Kasumi-1 (cell line): ENCODE data around the gene UBA52.
"Not testable (repeated sequence)": the region's sequence is repeated elsewhere in the genome, so short reads cannot be mapped to it uniquely, and the experiment has no call there.

ENCODE experiments used
- DNase-seq, 2 experiments: peaks; one replicate each; lab custom pipeline; 2025; lab: John Stamatoyannopoulos, UW

UBA52 gene

DNA sequence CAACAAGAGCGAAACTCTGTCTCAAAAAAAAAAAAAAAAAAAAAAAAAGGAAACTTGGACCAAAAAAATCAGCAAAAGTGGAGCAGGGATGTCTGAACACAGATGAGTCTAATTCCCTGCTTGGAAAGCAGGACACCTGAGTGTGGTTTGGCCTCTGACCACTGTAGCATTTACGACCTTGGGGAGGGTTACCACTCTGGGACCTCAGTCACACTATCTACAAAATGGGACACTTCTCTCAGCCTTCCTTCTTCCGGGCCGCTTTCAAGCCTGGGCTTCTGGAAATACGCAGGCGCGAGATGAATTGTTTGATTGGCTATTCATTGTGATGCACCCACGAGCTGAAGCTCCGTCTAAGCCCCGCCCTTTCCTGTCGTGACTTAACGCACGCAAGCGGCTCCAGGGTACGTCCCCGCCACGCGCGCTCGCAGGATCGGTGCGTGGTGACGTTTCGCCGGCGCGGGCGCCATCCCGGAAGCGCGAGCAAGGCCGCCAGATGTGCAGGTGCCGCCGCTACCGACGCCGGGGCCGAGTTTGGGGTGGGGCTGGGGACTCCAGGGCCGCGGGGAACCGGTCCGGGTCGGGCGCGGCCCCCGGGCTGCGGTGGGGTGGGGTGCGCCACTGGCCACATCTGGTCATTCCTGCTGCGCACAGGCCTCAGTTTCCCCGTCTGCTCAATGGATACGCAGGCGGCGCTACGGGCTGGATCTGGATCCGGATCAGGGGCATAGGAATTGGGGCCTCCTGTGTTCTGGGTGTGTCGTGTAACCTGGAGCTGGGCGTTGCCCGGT is 14.1 kb upstream of the UBA52 start, which contains the start of gene KXD1:
Gene KXD1 (plus strand): TSS at position 460 of the 791 bp plus-strand sequence. CDS start 4,187 bp downstream, outside the sequence.
- peak; percentile 98 to 99 for DNase-seq

DNA sequence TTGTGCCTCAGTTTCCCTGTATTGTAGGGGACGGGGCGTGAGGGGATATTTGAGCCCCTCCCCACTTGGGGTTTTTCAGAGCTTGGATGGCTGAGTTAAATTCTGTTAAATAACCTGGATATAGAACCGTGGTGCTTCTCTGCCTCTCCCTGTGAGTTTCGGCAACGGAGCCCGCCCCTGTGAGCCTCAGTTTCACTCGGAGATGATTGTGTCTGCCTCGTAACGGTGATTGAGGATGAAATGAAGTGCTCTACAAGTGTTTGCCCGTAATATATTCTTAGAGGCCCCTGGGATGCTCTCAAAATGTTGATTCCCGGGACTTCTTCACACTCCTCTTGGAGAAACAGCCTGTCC is 13.5 kb upstream of the UBA52 start:
- DNase-seq, result no peak

DNA sequence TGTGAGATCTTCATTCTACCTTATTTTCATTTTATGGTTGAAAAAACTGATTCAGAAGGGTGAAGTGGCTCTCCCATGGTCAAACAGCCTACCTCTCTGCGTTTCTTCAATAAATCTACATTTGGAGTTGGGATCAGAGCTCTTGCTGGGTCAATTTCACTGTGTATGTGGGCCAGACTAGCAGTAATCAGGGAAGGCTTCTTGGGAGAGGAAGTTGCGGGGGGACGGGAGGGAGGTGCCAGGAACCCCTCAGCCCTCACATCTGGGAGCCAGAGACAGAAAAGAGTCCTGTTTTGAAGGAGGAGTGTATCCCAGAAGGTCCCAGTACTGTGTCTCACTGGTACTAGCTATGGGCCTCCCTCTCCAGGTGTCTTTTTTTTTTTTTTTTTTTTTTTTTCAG is 13.1 kb upstream of the UBA52 start:
- no peak for DNase-seq

DNA sequence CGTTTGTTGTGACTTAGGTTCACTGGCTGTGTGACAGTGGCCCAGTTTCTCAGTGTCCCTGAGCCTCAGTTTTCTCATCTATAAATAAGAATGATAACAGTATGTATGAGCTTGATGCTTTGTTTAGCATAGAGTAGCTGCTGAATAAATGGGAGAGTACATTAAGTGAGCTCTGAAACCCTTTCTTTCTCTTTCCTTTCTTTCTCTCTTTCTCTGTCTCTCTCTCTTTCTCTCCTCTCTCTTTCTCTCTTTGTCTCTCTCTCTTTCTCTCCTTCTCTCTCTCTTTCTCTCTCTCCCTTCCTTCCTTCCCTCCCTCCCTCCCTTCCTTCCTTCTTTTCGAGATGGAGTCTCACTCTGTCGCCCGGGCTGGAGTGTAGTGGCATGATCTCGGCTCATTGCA is 12.0 kb upstream of the UBA52 start:
- DNase-seq, result no peak

DNA sequence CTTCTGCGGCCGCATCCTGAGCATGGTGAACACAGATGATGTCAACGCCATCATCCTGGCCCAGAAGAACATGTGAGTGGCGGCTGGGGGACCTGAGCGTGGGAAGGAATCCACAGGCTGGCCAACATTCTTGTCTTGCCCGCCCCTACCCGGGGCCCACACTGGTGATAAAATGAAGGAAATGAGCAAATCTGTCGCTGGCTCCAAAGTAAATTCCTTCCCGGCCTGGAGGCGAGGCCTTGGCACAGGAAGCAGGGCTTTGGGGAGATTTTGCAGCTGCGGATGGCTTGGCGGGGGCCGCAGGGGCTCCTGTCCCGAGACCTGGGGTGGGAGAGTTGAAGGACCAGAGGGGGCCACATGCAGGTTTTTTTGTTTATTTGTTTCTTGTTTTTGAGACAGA is 9.6 kb upstream of the UBA52 start:
- DNase-seq, result no peak

DNA sequence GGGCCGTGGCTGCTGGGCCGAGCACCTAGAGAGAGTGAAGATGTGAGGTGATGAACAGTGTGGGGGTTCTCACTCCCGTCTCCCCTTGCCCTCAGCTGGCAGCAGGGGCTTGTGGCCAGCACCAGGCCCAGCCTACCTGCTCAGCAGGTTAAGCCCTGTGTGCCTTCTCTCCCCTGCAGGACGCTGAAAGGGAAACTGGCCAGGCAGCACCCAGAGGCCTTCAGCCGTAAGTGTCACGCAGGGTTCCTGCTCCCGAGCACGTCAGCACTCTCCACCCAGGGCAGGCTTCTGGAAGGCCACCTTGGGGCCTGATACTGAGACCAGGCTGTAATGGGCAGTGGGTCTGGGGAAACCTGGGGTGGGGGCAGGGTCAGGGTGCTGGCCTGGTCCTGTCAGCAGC is 4.7 kb upstream of the UBA52 start:
- DNase-seq, result no peak

DNA sequence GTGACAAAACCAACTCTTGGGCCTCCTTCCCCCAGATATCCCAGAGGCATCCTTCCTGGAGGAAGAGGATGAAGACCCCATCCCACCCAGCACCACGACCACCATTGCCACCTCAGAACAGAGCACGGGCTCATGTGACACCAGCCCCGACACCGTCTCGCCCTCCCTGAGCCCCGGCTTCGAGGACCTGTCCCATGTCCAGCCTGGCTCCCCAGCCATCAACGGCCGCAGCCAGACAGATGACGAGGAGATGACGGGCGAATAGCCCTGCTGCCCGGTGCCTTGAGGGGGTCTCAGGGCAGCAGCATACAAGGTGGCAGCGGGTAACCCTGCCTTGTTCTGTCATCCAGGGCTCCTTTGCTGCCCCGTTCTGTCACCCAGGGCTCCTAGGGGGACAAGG is 3.3 kb upstream of the UBA52 start:
- DNase-seq, result no peak

DNA sequence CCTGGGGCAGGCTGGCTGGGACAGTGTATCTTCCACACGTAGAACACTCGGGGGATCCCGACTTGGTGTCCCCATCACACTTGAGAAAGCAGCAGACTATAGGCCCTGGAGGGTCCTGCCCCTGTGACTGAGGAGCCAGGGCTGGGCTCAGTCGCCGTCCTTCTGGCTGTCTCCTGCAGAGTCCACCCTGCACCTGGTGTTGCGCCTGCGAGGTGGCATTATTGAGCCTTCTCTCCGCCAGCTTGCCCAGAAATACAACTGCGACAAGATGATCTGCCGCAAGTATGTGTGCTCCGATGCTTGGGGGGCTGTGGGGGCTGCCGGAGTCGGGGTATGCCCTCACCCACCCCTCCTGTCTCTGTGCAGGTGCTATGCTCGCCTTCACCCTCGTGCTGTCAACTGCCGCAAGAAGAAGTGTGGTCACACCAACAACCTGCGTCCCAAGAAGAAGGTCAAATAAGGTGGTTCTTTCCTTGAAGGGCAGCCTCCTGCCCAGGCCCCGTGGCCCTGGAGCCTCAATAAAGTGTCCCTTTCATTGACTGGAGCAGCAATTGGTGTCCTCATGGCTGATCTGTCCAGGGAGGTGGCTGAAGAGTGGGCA is 3.1 kb downstream of the UBA52 start:
- DNase-seq, result no peak

DNA sequence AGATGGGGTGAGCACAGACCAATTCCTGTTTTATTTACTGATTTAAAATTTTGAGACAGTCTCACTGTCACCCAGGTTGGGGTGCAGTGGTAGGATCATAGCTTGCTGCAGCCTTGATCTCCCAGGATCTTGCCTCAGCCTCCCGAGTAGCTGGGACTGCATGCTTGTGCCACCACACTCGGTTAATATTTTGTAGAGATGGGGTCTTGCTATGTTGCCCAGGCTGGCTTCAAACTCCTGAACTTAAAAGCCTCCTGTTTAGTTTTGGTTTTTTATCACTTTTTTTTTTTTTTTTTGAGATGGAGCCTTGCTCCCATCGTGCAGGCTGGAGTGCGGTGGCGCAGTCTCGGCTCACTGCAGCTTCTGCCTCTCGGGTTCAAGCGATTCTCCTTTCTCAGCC is 4.7 kb downstream of the UBA52 start:
- no peak for DNase-seq

DNA sequence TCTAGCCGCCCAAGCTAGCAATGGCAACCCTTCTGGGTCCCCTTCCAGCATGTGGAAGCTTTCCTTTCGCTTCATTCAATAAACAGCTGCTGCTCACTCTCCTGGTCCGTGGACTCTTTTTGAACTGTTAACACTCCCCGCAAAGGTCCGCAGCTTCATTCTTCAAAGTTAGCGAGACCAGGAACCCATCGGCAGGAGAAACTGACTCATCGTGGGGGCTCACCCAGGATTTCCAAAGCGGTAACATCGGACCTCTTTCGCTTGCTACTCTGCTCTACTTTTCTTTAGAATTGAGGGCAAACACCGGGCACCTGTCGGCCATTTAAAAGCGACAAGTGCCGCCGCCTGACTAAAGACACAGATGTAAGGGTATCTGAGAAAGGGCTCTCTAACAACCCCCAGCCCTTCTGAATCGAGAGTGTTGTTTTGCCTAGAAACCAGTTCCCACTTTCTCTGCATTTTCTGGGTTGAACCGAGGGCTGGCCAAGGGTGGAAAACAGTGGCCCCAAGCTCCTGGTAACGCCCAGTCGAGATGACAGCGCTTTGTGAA is 5.8 kb downstream of the UBA52 start:
- DNase-seq, result no peak

DNA sequence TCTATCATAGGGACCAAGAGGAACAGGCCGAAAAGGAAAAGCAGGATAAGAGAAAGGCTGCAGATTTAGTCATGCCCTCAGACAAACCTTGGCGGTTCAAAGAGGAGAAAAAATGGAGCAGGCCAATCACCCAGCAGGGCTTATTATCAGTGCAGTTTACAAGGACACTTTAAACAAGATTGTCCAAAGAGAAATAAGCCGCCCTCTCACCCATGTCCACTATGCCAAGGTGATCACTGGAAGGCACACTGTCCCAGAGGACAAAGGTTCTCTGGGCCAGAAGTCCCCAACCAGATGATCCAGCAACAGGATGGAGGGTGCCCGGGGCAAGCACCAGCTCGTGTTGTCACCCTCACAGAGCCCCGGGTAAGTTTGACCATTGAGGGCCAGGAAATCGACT is 8.7 kb downstream of the UBA52 start:
- DNase-seq, result no peak

DNA sequence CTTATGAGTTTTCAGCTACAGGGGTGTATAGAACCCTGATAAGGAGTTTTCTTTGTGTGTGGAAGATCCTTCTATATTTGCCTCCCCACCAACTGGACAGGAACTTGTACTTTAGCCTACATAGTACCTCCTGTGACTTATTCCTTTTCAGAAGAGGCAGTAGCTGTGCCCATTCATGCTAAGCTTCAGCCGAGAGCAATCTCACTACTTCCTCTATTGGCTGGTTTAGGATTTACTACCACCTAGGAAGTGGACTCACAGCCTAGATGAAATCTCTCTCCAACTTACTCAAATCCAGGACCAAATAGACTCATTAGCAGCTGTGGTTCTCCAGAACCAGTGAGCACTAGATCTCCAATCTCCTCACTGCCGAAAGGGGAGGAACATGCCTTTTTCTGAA is 14.6 kb downstream of the UBA52 start:
- DNase-seq, result peak; percentile 54 to 56

DNA sequence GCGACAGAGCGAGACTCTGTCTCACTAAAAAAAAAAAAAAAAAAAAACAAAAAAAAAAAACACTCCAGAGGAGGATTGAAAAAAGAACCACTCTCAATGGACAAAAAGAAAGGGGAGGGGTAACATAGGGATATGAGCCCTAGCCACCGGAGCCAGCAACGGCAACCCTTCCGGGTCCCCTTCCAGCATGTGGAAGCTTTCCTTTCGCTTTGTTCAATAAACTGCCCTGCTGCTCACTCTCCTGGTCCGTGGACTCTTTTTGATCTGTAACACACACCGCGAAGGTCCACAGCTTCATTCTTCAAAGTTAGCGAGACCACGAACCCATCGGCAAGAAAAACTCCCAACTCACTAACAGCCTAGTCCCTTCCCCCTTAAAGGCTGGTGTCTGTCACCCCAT is 15.9 kb downstream of the UBA52 start:
- DNase-seq, result no peak

DNA sequence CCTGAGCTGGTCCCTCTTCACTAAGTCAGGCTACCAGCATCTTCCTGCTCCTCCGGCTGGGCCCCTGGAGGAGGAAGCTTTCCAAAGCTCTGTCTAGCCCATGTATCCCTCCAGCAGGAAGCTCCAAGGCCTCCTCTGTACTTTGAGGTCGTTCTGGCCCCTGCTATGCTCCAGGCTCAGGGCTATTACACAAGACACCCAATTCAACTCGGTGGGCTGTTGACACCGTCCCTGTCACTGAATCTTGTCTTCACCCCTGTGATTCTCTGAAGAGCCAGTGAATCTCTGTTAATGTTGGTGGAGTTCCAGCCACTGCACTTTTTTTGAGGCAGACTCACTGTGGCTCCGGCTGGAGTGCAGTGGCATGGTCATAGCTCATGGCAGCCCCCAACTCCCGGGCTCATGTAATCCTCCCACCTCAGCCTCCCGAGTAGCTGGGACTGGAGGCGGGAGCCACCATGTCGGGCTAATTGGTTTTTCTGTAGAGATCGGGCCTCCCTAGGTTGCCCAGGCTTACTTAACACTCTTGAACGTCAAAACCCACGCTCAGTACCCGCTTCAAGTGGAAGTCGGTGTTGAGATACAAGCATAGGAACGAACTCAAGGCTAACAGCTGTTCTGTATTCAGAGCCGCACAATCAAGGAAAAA is 16.4 kb downstream of the UBA52 start:
- DNase-seq, result peak; percentile 29 to 49

DNA sequence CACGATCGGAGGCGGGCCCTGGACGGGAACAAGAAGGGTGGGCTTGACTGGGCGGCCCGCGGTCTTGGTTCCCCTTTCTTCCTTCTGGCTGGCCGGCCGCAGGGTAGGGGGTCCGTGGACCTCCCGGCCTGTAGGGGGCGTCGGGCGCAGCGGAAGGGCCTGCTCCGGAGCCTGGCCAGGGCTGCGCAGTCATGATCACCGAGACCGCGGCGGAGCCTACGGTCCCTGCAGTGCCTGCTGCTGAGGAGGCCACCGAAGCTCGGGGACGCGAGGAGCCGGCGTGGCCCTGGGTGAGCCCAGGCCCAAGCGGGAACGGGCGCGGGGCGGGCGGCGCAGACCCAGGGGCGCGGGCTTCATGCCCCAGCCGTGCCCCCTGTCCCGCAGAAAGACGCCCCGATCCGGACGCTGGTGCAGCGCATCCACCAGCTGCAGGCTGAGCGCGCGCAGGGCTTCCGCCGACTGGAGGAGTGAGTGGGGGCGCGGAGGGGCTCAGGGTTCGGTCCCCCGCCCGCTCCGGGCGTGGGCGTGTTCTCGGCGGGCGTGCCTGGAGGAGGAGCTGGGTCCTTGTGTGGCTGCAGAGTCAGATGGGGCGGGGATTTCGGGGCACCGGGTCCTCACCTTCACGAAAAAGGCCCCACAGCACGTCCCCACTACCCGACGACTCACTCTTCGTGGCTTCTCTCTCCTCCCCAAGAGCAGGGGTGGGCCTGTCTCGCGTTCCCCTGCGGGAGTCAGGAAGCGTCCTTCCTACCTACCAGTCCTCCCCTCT is 17.1 kb downstream of the UBA52 start, which contains the start of gene REX1BD:
Gene REX1BD (plus strand): TSS at position 188 of the 769 bp plus-strand sequence. CDS start 4 bp downstream, at position 192.
- DNase-seq, result peak; percentile 73 to 88

DNA sequence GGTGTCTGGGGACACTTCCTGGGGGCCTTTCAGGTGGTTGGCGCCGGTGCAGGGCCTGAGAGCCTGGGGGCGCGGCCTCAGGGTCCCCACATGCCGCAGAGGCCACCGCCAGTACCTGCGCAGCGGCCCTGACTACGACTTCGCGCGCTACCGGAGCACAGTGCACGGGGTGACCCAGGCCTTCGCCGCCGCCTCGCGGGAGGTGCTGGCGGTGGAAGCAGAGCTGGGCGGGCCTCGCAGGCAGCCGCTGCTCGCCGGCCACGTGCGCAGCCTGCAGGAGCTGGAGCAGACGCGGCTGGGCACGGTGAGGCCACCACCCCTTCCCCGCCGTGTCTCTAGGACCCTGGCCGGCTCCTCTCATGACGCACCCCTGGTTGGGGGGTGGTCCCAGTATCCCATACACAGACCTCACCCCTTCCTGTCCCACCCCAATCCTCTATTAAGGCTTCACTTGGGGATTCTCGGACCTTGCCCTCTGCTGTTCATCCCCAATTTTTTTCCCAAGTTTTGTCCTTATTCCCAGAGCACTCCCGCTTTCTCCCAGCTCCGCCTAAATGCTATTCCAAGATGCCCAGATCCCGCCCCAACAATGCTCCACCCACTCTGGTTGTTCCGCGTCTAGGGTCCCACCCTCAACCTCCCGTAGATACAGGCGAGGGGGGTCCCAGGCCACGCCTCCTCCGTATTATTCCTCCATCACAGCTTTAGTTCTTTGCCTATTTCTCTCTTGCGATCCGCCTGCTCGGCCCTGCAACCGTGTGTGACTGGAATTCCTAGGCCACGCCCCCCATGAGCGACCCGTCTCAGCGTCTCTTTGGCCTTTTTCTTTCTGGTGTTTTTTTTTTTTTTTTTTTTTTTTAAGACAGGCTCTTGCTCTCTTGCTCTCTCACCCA is 18.0 kb downstream of the UBA52 start:
- peak; percentile 51 to 54 for DNase-seq

DNA sequence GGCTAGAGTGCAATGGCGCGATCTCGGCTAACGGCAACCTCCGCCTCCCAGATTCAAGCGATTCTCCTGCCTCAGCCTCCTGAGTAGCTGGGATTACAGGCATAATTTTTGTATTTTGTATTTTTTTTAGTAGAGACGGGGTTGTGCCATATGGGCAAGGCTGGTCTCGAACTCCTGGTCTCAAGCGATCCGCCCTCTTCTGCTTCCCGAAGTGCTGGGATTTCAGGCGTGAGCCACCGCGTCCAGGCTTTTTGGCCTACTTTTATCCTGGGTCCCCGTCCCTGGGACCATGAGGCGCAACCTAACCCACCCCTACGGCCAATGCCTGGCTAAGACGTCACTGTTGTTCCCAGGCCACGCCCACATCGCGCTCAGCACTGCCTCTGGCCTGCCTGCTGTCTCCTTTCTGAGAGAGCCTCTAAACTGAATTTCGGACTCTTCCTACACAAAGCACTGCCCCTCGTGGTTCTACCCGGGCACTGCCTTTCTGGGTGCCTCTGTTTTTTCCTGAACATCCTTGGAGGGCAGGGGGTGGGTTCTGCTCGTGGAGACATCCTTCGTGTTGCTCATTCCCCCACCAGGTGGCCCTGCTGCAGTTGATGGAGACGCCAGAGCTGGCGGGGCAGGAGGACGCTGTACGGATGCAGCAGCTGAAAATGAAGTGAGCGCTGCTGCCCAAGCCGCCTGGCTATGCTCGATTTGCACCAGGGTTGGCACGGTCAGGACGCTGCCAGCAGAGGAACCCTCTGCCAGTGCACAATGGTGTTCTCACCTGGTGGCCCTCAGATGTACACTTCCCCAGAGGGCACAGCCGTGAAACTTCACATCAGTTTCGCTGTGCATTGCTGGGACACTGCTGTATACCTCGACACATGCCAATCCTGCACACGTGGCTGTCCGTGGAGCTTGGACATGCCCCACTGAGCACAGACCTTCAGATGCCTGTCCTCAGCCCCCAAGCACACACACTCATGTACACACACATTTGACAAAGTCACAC is 18.9 kb downstream of the UBA52 start:
- DNase-seq, result no peak

DNA sequence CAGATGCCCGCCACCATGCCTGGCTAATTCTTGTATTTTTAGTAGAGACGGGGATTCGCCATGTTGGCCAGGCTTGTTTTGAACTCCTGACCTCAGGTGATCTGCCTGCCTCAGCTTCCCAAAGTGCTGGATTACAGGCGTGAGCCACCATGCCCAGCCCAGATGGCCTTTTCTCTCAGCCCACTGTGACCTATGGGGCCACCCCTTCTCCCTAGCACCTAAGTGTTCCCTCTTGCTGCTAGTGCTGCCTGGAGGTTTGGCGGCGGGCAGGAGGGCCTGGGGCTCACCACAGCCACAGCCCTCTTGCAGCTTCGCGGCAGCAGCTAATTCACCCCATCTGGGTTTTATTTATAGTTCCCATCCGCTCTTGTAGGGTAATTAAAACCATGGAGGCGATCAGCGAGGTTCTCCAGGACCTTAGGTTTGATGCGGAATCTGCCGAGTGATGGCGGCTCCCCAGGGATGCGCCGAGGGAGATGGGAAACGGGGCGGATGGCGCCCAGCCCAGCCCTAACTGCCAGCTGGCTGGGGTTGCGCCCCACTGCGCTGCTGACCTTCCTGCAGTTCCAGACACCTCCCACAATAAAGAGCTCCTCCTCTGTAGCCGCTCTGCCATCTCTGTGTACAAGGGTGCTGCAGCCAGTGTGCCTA is 20.2 kb downstream of the UBA52 start:
- no peak for DNase-seq

DNA sequence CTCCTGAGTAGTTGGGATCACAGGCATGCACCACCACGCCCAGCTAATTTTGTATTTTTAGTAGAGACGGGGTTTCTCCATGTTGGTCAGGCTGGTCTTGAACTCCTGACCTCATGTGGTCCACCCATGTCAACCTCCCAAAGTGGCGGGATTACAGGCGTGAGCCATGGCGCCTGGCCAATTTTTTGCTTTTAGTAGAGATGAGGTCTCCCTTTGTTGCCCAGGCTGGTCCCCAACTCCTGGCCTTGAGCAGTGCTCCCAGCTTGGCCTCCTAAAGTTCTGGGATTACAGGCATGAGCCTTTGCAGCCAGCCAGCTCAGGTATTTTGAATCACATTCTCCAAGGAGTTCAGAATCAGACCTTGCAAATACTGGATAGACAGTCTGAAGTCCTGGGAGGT is 21.1 kb downstream of the UBA52 start:
- DNase-seq, result not testable (repeated sequence)
